Liver (tissue), 9 donors: ENCODE results near the gene KDELR3. TPM values are rescaled to one million over a fixed set of nuclear protein-coding genes. Genes with fewer than 3 reads are reported as not detected.

Experiments used
- DNase-seq: peaks from one replicate; pipeline ENCODE4 v3.0.0-alpha.2; 2017; ENCODE audit warnings: low spot score
- H3K27ac ChIP-seq, 2 donors: one replicate each; pipeline ENCODE4 v1.7.0; 2013; ENCODE audit warnings: inconsistent platforms in 2 of 2, low read length in 2 of 2, control low read depth in 1 of 2, low read depth in 1 of 2, mild to moderate bottlenecking in 1 of 2
- H3K27me3 ChIP-seq, 4 donors: one replicate each; pipeline versions ENCODE4 v1.6.1 to v1.7.0; 2013; ENCODE audit warnings: low read length in 3 of 4, inconsistent platforms in 1 of 4, mild to moderate bottlenecking in 1 of 4, moderate library complexity in 1 of 4; ENCODE audit not compliant: control insufficient read depth in 4 of 4, insufficient read depth in 4 of 4
- H3K36me3 ChIP-seq, 4 donors: one replicate each; pipeline versions ENCODE4 v1.6.1 to v1.7.0; 2013; ENCODE audit warnings: low read length in 3 of 4, mild to moderate bottlenecking in 3 of 4, low read depth in 1 of 4, moderate library complexity in 1 of 4; ENCODE audit not compliant: control insufficient read depth in 4 of 4, insufficient read depth in 3 of 4
- H3K4me1 ChIP-seq, 4 donors: one replicate each; pipeline versions ENCODE4 v1.6.1 to v1.7.0; 2013; ENCODE audit warnings: low read length in 3 of 4, mild to moderate bottlenecking in 3 of 4, moderate library complexity in 1 of 4; ENCODE audit not compliant: control insufficient read depth in 4 of 4, insufficient read depth in 4 of 4
- H3K4me3 ChIP-seq, 3 donors: one replicate each; pipeline versions ENCODE4 v1.6.1 to v1.7.0; 2013; ENCODE audit warnings: low read length in 3 of 3, control low read depth in 1 of 3, low read depth in 1 of 3, mild to moderate bottlenecking in 1 of 3
- H3K9ac ChIP-seq, 2 donors: one replicate each; pipeline ENCODE4 v1.7.0; 2013; ENCODE audit warnings: low read length in 2 of 2, mild to moderate bottlenecking in 2 of 2, moderate library complexity in 2 of 2, control low read depth in 1 of 2, low read depth in 1 of 2
- H3K9me3 ChIP-seq, 4 donors: one replicate each; pipeline versions ENCODE4 v1.6.1 to v1.7.0; 2013; ENCODE audit warnings: low read length in 3 of 4; ENCODE audit not compliant: control insufficient read depth in 4 of 4
- EGR1 ChIP-seq, 2 donors: IDR thresholded peaks; 2 replicates each; pipeline ENCODE4 v1.6.1; 2016 to 2018; ENCODE audit warnings: antibody characterized with exemption in 2 of 2, low read depth in 2 of 2
- FOXA1 ChIP-seq: IDR thresholded peaks from 2 replicates; pipeline ENCODE4 v1.6.1; 2016; ENCODE audit warnings: antibody characterized with exemption
- FOXA2 ChIP-seq: IDR thresholded peaks from 2 replicates; pipeline ENCODE4 v1.6.1; 2016; ENCODE audit warnings: antibody characterized with exemption
- GABPA ChIP-seq, 2 donors: IDR thresholded peaks in 1 of 2; conservative IDR thresholded peaks in 1 of 2; 2 replicates each; pipeline ENCODE4 v1.6.1; 2016; ENCODE audit warnings: antibody characterized with exemption in 2 of 2, mild to moderate bottlenecking in 1 of 2, moderate library complexity in 1 of 2
- HNF4A ChIP-seq, 2 donors: conservative IDR thresholded peaks; 2 replicates each; pipeline ENCODE4 v1.6.1; 2016; ENCODE audit warnings: antibody characterized with exemption in 2 of 2, mild to moderate bottlenecking in 2 of 2
- HNF4G ChIP-seq: IDR thresholded peaks from 2 replicates; pipeline ENCODE4 v1.6.1; 2016; ENCODE audit warnings: antibody characterized with exemption
- JUND ChIP-seq, 2 donors: IDR thresholded peaks; 2 replicates each; pipeline ENCODE4 v1.6.1; 2016; ENCODE audit warnings: antibody characterized with exemption in 2 of 2
- RAD21 ChIP-seq, 2 donors: IDR thresholded peaks; 2 replicates each; pipeline ENCODE4 v1.6.1; 2016; ENCODE audit warnings: antibody characterized with exemption in 2 of 2, mild to moderate bottlenecking in 2 of 2
- RXRA ChIP-seq, 2 donors: IDR thresholded peaks; 2 replicates each; pipeline ENCODE4 v1.6.1; 2017 to 2018; ENCODE audit warnings: antibody characterized with exemption in 2 of 2, mild to moderate bottlenecking in 1 of 2
- SP1 ChIP-seq: IDR thresholded peaks from 2 replicates; pipeline ENCODE4 v1.6.1; 2018; ENCODE audit warnings: antibody characterized with exemption, mild to moderate bottlenecking
- TAF1 ChIP-seq: conservative IDR thresholded peaks from 2 replicates; pipeline ENCODE4 v1.6.1; 2016; ENCODE audit warnings: antibody characterized with exemption, mild to moderate bottlenecking
- YY1 ChIP-seq: IDR thresholded peaks from 2 replicates; pipeline ENCODE4 v1.6.1; 2016; ENCODE audit warnings: antibody characterized with exemption, mild to moderate bottlenecking
- WGBS: extraction: QIAGEN DNeasy Blood & Tissue Kit; methylation state at CpG from one replicate; pipeline ENCODE4 v1.1.7; 2013; 5-methylcytosine and 5-hydroxymethylcytosine counted together
- polyA plus RNA-seq, 2 donors: library from polyadenylated mRNA; stranded (reverse) in 1 of 2; unstranded in 1 of 2; fragments of 200-250 nt in 1 of 2; fragments of >200 nt in 1 of 2; fragmentation: Nextera tagmentation in 1 of 2; extraction: Ambion mirVana in 1 of 2; gene quantifications; one replicate each; pipeline versions ENCODE4 v1.2.1 to v1.2.3, GENCODE V29; 2013 to 2015
- total RNA-seq, 2 donors: library from RNA; depleted of rRNA; stranded (reverse); fragments of >200 nt; gene quantifications; one replicate each; pipeline ENCODE4 v1.2.3, GENCODE V29; 2014
- TF ChIP-seq, protein P1 (sequence below): fragments of 150-350 bp; IDR thresholded peaks from 2 replicates; pipeline ENCODE4 v1.5.1; 2017; ENCODE audit warnings: improper control_type of control experiment, low read depth, low read length; ENCODE audit not compliant: missing input control
- TF ChIP-seq, protein P2 (sequence below): IDR thresholded peaks from 2 replicates; pipeline ENCODE4 v1.6.1; 2016; ENCODE audit warnings: antibody characterized with exemption
- TF ChIP-seq, protein P3 (sequence below): IDR thresholded peaks from 2 replicates; pipeline ENCODE4 v1.6.1; 2016; ENCODE audit warnings: antibody characterized with exemption, mild to moderate bottlenecking
- TF ChIP-seq, protein P4 (sequence below): IDR thresholded peaks from 2 replicates; pipeline ENCODE4 v1.6.1; 2016; ENCODE audit warnings: antibody characterized with exemption
- donor health status: healthy.
- donor health status: healthy.
- donor health status: healthy.
- donor health status: healthy.
- donor health status: healthy.

The KDELR3 gene
- total and polyA plus RNA-seq, 4 donors, result 3.5 to 12.8 (median 9.5) TPM

DNA sequence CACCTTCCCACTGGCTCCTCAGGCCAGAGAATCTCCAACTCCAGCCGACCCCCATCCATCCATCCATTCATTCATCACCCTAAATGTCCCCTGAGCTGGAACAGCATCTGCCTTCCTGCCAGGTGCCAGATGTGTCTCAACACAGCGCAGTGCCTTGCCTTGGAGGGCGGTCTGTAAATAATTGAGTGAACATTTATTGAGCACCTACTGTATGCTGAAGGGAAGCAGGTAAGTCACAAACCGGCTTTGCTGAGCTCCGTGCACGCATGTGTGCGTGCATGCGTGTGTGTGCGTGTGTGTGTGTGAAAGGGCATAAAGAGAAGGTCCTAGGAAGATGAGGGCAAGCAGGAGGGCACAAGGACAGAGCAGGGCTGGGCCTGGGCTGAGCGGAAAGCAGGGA is 23.1 kb upstream of the KDELR3 start:
- Histone ChIP-seq H3K9ac (no peak overlapping the region), H3K9me3 (no peaks in the 10 kb centered on the region), H3K27me3 (no peaks in the 10 kb centered on the region), H3K4me3 (no peak overlapping the region), H3K4me1 (no peaks in the 10 kb centered on the region), H3K36me3 (no peaks in the 10 kb centered on the region), H3K27ac (no peak overlapping the region)
- TF ChIP-seq TAF1, result no peak
- 92% methylated on average over 10 of the region's 10 CpGs for WGBS
- no peak for DNase-seq

DNA sequence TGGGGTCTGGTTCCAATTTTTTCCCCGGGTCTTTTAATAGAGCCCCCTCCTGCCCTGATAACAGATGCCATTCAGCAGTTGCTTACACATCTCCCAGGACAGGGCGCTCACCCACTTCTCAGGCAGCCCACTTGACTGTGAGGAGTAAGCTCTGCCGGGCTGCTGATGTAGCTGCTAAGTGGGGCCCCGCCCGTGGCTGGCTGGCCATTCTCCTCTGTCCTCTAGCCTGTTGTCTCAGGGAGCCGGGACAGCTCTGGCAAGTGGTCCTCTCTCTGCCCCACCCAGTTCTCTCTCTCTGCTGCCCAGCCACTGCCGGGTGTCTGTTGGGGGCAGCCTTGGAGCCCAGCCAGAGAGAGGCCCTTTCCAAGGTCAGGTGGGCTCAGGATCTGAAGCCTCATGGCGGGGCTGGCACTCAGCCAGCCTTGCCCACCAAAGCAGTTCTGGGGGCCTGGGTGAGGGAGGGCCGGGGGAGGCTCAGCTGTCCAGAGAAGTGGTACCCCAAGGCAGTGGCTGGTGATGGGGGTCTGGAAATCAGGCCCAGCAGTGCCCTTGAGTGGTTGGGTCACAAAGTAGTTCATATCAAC is 21.8 kb upstream of the KDELR3 start:
- no peak for DNase-seq
- Histone ChIP-seq H3K9ac (no peak overlapping the region), H3K36me3 (no peaks in the 10 kb centered on the region), H3K4me1 (no peaks in the 10 kb centered on the region), H3K27ac (no peak overlapping the region), H3K27me3 (no peaks in the 10 kb centered on the region), H3K4me3 (no peak overlapping the region), H3K9me3 (no peaks in the 10 kb centered on the region)
- 70% methylated on average over 9 of the region's 9 CpGs for WGBS
- TF ChIP-seq EGR1 (IDR thresholded peaks at IDR 0.05; ENCODE audit: low read depth in 2 of 2) (no peak), TAF1 (no peak), JUND (IDR thresholded peaks at IDR 0.05) (no peak)
- TF ChIP-seq, protein P1, sequence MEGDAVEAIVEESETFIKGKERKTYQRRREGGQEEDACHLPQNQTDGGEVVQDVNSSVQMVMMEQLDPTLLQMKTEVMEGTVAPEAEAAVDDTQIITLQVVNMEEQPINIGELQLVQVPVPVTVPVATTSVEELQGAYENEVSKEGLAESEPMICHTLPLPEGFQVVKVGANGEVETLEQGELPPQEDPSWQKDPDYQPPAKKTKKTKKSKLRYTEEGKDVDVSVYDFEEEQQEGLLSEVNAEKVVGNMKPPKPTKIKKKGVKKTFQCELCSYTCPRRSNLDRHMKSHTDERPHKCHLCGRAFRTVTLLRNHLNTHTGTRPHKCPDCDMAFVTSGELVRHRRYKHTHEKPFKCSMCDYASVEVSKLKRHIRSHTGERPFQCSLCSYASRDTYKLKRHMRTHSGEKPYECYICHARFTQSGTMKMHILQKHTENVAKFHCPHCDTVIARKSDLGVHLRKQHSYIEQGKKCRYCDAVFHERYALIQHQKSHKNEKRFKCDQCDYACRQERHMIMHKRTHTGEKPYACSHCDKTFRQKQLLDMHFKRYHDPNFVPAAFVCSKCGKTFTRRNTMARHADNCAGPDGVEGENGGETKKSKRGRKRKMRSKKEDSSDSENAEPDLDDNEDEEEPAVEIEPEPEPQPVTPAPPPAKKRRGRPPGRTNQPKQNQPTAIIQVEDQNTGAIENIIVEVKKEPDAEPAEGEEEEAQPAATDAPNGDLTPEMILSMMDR, result no peak

DNA sequence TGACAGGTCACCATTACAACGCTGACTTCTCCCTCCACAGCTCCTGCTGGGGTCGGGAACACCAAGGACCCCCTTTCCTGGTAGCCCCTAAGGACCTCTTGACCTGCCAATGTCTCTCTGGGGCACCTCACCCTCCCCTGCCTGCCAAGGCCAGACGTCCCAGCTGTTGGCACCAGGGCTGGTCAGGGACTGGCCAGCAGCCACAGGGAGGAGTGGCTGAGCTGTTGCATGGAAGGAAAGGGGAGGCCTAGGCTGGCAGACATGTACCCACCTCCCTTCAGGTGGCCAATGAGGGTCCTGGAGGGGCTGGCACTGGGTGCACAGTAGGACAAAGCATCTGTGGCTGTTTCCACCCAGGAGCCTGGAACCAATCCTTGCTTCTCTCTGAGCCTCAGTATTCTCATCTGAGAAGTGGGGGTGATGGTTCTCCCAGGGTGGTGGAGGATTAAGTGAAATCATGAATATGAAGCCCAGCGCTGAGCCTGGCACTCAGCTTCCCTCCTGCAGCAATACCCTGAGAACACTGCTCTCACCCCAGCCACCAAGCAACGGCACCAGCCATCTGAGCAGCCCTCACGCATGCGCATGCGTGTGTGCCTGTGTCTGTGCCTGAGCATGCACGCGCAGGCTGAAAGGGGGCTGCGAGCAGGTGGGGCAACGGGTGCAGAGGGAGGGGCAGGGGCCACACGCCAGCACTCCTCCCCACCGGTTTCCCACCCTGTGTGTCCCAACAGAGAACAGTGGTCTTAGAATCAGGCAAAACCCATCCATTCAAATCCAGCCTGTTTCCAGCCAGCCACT is 18.8 kb upstream of the KDELR3 start:
- Histone ChIP-seq H3K9ac (no peak overlapping the region), H3K36me3 (no peaks in the 10 kb centered on the region), H3K27ac (no peak overlapping the region), H3K9me3 (no peaks in the 10 kb centered on the region), H3K4me3 (no peak overlapping the region), H3K27me3 (peaks cover 0 to 5% (median 2%) of the 10 kb centered on the region in 4 donors), H3K4me1 (no peaks in the 10 kb centered on the region)
- no peak for DNase-seq
- 79% methylated on average over 14 of the region's 14 CpGs for WGBS
- TF ChIP-seq, protein P2, sequence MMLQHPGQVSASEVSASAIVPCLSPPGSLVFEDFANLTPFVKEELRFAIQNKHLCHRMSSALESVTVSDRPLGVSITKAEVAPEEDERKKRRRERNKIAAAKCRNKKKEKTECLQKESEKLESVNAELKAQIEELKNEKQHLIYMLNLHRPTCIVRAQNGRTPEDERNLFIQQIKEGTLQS, result no peak
- TF ChIP-seq, protein P1, result no peak
- TF ChIP-seq RAD21 (IDR thresholded peaks at IDR 0.05) (no peak), FOXA1 (no peak), YY1 (no peak), SP1 (no peak), RXRA (IDR thresholded peaks at IDR 0.05) (no peak), GABPA (IDR thresholded peaks at IDR 0.05 in 1 of 2, conservative IDR thresholded peaks at IDR 0.05 in 1 of 2) (no peak), FOXA2 (no peak), JUND (IDR thresholded peaks at IDR 0.05) (no peak), HNF4A (conservative IDR thresholded peaks at IDR 0.05) (no peak), HNF4G (no peak), EGR1 (IDR thresholded peaks at IDR 0.05; ENCODE audit: low read depth in 2 of 2) (no peak)
- TF ChIP-seq, protein P3, sequence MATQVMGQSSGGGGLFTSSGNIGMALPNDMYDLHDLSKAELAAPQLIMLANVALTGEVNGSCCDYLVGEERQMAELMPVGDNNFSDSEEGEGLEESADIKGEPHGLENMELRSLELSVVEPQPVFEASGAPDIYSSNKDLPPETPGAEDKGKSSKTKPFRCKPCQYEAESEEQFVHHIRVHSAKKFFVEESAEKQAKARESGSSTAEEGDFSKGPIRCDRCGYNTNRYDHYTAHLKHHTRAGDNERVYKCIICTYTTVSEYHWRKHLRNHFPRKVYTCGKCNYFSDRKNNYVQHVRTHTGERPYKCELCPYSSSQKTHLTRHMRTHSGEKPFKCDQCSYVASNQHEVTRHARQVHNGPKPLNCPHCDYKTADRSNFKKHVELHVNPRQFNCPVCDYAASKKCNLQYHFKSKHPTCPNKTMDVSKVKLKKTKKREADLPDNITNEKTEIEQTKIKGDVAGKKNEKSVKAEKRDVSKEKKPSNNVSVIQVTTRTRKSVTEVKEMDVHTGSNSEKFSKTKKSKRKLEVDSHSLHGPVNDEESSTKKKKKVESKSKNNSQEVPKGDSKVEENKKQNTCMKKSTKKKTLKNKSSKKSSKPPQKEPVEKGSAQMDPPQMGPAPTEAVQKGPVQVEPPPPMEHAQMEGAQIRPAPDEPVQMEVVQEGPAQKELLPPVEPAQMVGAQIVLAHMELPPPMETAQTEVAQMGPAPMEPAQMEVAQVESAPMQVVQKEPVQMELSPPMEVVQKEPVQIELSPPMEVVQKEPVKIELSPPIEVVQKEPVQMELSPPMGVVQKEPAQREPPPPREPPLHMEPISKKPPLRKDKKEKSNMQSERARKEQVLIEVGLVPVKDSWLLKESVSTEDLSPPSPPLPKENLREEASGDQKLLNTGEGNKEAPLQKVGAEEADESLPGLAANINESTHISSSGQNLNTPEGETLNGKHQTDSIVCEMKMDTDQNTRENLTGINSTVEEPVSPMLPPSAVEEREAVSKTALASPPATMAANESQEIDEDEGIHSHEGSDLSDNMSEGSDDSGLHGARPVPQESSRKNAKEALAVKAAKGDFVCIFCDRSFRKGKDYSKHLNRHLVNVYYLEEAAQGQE, result no peak
- TF ChIP-seq, protein P4, sequence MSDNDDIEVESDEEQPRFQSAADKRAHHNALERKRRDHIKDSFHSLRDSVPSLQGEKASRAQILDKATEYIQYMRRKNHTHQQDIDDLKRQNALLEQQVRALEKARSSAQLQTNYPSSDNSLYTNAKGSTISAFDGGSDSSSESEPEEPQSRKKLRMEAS, result no peak
